Transverse colon (tissue), 3 donors: ENCODE results near the gene ZNF561.

Source experiments
- POLR2A ChIP-seq: fragments of 450-650 bp; IDR thresholded peaks from one replicate; pipeline ENCODE4 v1.6.1; 2016; ENCODE audit warnings: antibody characterized with exemption, mild to moderate bottlenecking, moderate library complexity
- TF ChIP-seq, protein P1 (sequence below), 5 experiments: fragments of 200-600 bp in 3 of 5; fragments of 450-650 bp in 2 of 5; sonication (generic) in 3 of 5; IDR thresholded peaks; 1 replicate in 2 of 5; 2 replicates in 3 of 5; pipeline ENCODE4 v1.5.1; 2016 to 2017; ENCODE audit warnings: antibody characterized with exemption in 5 of 5, inconsistent platforms in 3 of 5, mild to moderate bottlenecking in 2 of 5, moderate library complexity in 1 of 5

DNA sequence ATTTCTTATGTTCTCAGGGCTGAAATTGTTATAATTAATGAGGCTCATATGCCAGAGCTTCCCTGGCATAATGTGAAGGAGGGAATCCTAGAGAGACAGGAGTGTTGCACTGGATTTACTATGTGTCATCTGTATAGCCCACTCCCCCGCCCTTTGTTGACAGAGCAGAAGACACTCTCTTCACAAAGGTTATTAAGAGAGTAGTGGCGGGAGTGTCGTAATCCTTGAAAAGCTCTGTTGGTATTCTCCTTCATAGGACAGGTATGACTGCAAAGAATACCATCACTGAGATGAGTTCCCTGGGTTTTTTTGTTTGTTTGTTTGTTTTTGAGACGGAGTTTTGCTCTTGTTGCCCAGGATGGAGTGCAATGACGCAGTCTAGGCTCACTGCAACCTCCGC, 50.8 kb downstream of the ZNF561 start:
- TF ChIP-seq, protein P1, sequence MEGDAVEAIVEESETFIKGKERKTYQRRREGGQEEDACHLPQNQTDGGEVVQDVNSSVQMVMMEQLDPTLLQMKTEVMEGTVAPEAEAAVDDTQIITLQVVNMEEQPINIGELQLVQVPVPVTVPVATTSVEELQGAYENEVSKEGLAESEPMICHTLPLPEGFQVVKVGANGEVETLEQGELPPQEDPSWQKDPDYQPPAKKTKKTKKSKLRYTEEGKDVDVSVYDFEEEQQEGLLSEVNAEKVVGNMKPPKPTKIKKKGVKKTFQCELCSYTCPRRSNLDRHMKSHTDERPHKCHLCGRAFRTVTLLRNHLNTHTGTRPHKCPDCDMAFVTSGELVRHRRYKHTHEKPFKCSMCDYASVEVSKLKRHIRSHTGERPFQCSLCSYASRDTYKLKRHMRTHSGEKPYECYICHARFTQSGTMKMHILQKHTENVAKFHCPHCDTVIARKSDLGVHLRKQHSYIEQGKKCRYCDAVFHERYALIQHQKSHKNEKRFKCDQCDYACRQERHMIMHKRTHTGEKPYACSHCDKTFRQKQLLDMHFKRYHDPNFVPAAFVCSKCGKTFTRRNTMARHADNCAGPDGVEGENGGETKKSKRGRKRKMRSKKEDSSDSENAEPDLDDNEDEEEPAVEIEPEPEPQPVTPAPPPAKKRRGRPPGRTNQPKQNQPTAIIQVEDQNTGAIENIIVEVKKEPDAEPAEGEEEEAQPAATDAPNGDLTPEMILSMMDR (IDR thresholded peaks at IDR 0.05), result no peak
- TF ChIP-seq POLR2A, result no peak
